ENCODE measurements around the gene ENOX1.
"Not testable (repeated sequence)": the region's sequence is repeated elsewhere in the genome, so short reads cannot be mapped to it uniquely, and the experiment has no call there.

Gene ENOX1

DNA sequence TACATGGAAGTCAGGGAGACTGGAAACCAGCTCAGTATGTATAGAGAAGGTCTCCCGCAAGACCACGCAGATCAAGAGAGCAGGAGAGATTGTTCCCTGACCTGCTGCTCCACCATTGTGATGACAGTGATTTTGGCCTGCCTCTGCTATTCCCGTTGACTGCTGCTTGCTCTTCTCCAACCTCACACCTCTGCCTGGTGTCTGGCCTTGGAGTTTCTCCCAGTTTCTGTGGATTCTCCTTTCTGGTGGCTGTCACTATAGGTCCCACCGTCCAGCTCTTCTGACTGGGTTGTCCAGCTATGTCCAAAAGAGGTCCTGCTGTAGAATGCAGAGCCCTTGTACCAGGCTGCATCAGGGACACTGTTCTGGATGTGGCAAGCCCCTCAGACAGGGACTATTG, 591.7 kb downstream of the ENOX1 start:
- DNase-seq = no peak
- Mint-ChIP-seq H3K27me3 (no peaks in the 10 kb centered on the region), H3K36me3 (no peaks in the 10 kb centered on the region), H3K4me3 (no peak overlapping the region), H3K27ac (no peak overlapping the region), H3K9me3 (no peaks in the 10 kb centered on the region), H3K4me1 (no peaks in the 10 kb centered on the region)
- CTCF ChIA-PET = no interaction called here

- Mint-ChIP-seq H3K4me3 (no peak overlapping the region), H3K9me3 (no peaks in the 10 kb centered on the region), H3K27ac (no peak overlapping the region), H3K4me1 (no peaks in the 10 kb centered on the region), H3K36me3 (no peaks in the 10 kb centered on the region), H3K27me3 (no peaks in the 10 kb centered on the region)
- no peak for DNase-seq
- CTCF ChIA-PET = no interaction called here
Measured at GRCh38 chr13:43193789-43194420, 592.9 kb downstream of the ENOX1 start.

DNA sequence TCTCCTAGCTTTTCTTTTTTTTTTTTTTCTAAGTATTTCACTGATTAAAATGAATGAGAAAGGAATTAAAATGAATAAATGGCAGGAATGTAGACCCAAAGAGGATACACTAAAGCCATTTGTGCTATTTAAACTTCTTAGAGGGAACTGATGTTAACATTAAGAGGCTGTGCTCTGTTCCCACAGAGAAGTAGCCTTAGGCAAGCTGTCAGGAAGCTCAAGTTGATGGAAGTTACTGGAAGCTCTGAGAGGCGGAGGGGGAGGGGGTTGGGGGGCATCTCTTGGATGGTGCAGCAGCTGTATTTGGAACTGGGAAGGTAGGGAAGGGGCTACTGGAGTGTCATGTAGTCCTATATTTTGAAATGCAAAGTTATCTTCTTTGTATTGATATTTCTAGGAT, 595.2 kb downstream of the ENOX1 start:
- H3K27me3 Mint-ChIP-seq = no peaks in the 10 kb centered on the region
- no peaks in the 10 kb centered on the region for H3K9me3 Mint-ChIP-seq
- H3K36me3 Mint-ChIP-seq = no peaks in the 10 kb centered on the region
- CTCF ChIA-PET = interaction anchor here (0.6 kb wide), 1 partner anchor 116 kb away, joined by 3 read pairs; no protein-coding TSS in a partner anchor
- no peak for DNase-seq
- H3K4me3 Mint-ChIP-seq = no peak overlapping the region
- no peak overlapping the region for H3K27ac Mint-ChIP-seq
- no peaks in the 10 kb centered on the region for H3K4me1 Mint-ChIP-seq

- no peak for DNase-seq
- H3K4me3 Mint-ChIP-seq = no peak overlapping the region
- H3K27ac Mint-ChIP-seq = no peak overlapping the region
- no peaks in the 10 kb centered on the region for H3K9me3 Mint-ChIP-seq
- no peaks in the 10 kb centered on the region for H3K36me3 Mint-ChIP-seq
- H3K27me3 Mint-ChIP-seq = peaks cover 3% of the 10 kb centered on the region
- CTCF ChIA-PET = no interaction called here
- no peaks in the 10 kb centered on the region for H3K4me1 Mint-ChIP-seq
Measured at GRCh38 chr13:43185226-43185625, 601.5 kb downstream of the ENOX1 start.

GRCh38 chr13:43180837-43181236, 605.9 kb downstream of the ENOX1 start:
- DNase-seq = no peak
- no peak overlapping the region for H3K27ac Mint-ChIP-seq
- CTCF ChIA-PET = no interaction called here
- H3K9me3 Mint-ChIP-seq = no peaks in the 10 kb centered on the region
- peaks cover 3% of the 10 kb centered on the region for H3K27me3 Mint-ChIP-seq
- H3K4me3 Mint-ChIP-seq = no peak overlapping the region
- H3K4me1 Mint-ChIP-seq = no peaks in the 10 kb centered on the region
- no peaks in the 10 kb centered on the region for H3K36me3 Mint-ChIP-seq

GRCh38 chr13:43180036-43180660, 606.6 kb downstream of the ENOX1 start:
- CTCF ChIA-PET = no interaction called here
- H3K36me3 Mint-ChIP-seq = no peaks in the 10 kb centered on the region
- peaks cover 3% of the 10 kb centered on the region for H3K27me3 Mint-ChIP-seq
- H3K9me3 Mint-ChIP-seq = no peaks in the 10 kb centered on the region
- no peak overlapping the region for H3K27ac Mint-ChIP-seq
- no peak overlapping the region for H3K4me3 Mint-ChIP-seq
- H3K4me1 Mint-ChIP-seq = no peaks in the 10 kb centered on the region
- DNase-seq = no peak

GRCh38 chr13:43171489-43171888, 615.3 kb downstream of the ENOX1 start:
- Mint-ChIP-seq H3K27ac (no peak overlapping the region), H3K4me1 (no peaks in the 10 kb centered on the region), H3K36me3 (no peaks in the 10 kb centered on the region), H3K4me3 (no peak overlapping the region), H3K9me3 (no peaks in the 10 kb centered on the region), H3K27me3 (no peaks in the 10 kb centered on the region)
- CTCF ChIA-PET = no interaction called here
- no peak for DNase-seq

DNA sequence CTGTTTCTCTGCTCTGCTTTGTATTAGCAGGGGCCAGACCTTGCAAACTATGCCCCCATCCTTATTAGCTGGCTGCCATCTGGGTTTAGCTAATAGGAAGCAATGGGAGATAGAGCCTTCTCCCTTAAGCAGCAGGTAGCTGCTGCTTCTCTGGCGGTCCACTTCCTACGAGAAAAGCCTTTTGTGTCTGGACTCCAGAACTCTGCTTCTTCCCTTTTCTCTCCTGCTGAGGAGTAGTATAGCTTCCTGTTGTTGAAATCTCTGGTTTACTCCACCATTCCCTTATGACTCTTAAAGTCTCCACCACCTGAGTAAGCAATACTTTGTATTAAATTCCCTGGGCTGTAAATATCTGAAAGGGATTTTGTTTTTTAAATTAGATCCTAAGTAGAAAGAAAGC, 616.3 kb downstream of the ENOX1 start:
- H3K36me3 Mint-ChIP-seq = no peaks in the 10 kb centered on the region
- H3K4me3 Mint-ChIP-seq = no peak overlapping the region
- no peaks in the 10 kb centered on the region for H3K4me1 Mint-ChIP-seq
- CTCF ChIA-PET = no interaction called here
- H3K9me3 Mint-ChIP-seq = no peaks in the 10 kb centered on the region
- H3K27me3 Mint-ChIP-seq = no peaks in the 10 kb centered on the region
- DNase-seq = no peak
- H3K27ac Mint-ChIP-seq = no peak overlapping the region

DNA sequence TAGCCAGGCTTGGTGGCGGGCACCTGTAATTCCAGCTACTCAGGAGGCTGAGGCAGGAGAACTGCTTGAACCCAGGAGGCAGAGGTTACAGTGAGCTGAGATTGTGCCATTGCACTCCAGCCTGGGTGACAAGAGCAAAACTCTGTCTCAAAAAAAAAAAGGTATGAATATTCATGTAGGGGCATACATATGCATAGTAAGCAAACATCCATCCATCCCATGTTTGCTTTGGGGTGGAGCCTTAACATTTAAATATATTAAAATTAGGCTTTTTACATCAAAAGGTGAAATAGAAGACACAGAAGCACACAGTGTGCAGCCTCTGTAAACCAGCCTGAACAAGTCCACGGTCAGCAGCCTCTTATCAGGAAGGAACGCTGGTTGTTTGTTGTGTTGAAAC, 618.3 kb downstream of the ENOX1 start:
- H3K4me1 Mint-ChIP-seq, H3K36me3 Mint-ChIP-seq, H3K27ac Mint-ChIP-seq, DNase-seq, H3K9me3 Mint-ChIP-seq, CTCF ChIA-PET, H3K4me3 Mint-ChIP-seq, H3K27me3 Mint-ChIP-seq: not testable (repeated sequence)

GRCh38 chr13:43167731-43168130, 619.0 kb downstream of the ENOX1 start:
- CTCF ChIA-PET = no interaction called here
- Mint-ChIP-seq H3K4me1 (no peaks in the 10 kb centered on the region), H3K4me3 (no peak overlapping the region), H3K27me3 (no peaks in the 10 kb centered on the region), H3K9me3 (no peaks in the 10 kb centered on the region), H3K27ac (no peak overlapping the region), H3K36me3 (no peaks in the 10 kb centered on the region)
- no peak for DNase-seq

GRCh38 chr13:43166644-43167457, 619.9 kb downstream of the ENOX1 start:
- CTCF ChIA-PET = no interaction called here
- Mint-ChIP-seq H3K4me3 (no peak overlapping the region), H3K9me3 (no peaks in the 10 kb centered on the region), H3K4me1 (no peaks in the 10 kb centered on the region), H3K36me3 (no peaks in the 10 kb centered on the region), H3K27me3 (no peaks in the 10 kb centered on the region), H3K27ac (no peak overlapping the region)
- no peak for DNase-seq

Measured in activated naive CD4-positive, alpha-beta T cell treated with anti-CD3 and anti-CD28 coated beads, Interleukin-2, amount 10 ng/mL, durations not matched to agents 7 days and 5 days (primary cell).